ENCODE measurements around the gene TMED9. TPM values are rescaled to one million over a fixed set of nuclear protein-coding genes. Genes with fewer than 3 reads are reported as not detected.

The TMED9 gene
- total RNA-seq, 4 donors from 2014 or later, result 12.8 to 106 (median 73.4) TPM

DNA sequence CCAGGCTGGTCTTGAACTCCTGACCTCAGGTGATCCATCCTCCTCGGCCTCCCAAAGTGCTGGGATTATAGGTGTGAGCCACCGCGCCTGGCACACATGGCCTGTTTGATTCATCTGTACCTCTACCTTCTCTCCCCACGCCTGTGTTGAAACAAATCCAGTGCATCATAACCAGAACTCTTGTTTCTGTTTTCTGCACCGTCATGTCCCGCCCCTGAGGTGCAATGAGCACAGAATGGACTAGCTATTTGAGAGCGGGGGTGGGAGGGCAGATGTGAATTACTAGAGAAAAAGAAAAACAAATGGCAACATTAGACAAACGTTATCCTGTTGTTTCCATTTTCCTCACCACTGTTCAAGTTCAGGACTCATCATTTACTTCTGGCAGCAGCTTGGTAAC, 27.0 kb upstream of the TMED9 start:
- no peak for TF ChIP-seq POLR2A (IDR thresholded peaks at IDR 0.05)
- TF ChIP-seq, protein P1, sequence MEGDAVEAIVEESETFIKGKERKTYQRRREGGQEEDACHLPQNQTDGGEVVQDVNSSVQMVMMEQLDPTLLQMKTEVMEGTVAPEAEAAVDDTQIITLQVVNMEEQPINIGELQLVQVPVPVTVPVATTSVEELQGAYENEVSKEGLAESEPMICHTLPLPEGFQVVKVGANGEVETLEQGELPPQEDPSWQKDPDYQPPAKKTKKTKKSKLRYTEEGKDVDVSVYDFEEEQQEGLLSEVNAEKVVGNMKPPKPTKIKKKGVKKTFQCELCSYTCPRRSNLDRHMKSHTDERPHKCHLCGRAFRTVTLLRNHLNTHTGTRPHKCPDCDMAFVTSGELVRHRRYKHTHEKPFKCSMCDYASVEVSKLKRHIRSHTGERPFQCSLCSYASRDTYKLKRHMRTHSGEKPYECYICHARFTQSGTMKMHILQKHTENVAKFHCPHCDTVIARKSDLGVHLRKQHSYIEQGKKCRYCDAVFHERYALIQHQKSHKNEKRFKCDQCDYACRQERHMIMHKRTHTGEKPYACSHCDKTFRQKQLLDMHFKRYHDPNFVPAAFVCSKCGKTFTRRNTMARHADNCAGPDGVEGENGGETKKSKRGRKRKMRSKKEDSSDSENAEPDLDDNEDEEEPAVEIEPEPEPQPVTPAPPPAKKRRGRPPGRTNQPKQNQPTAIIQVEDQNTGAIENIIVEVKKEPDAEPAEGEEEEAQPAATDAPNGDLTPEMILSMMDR (IDR thresholded peaks at IDR 0.05), result no peak
- Histone ChIP-seq H3K36me3 (no peaks in the 10 kb centered on the region), H3K27me3 (no peaks in the 10 kb centered on the region), H3K9me3 (no peaks in the 10 kb centered on the region), H3K4me3 (no peak overlapping the region), H3K4me1 (no peaks in the 10 kb centered on the region), H3K27ac (no peak overlapping the region)
- DNase-seq, result no peak
- intact Hi-C loops (cut with DNase I; ENCODE audit: low total_unique reads), result no loop called here

DNA sequence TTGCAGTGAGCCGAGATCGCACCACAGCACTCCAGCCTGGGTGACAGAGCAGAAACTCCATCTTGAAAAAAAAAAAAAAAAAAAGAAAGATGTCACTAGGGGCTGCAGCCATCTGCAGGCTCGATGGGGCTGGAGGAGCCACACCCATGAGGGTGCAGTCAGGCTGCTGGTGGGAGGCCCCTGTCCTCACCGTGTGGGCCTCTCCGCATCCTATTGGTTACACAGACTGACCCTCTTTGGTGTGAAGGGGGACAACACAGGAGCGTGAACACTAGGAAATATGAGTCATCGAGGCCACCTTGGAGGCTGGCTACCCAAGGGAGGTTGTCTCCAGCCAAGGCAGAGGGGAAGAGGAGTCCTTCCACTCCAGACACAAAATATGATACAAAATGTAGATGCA, 23.7 kb upstream of the TMED9 start:
- H3K9me3 ChIP-seq, result no peaks in the 10 kb centered on the region
- no peak overlapping the region for H3K27ac ChIP-seq

DNA sequence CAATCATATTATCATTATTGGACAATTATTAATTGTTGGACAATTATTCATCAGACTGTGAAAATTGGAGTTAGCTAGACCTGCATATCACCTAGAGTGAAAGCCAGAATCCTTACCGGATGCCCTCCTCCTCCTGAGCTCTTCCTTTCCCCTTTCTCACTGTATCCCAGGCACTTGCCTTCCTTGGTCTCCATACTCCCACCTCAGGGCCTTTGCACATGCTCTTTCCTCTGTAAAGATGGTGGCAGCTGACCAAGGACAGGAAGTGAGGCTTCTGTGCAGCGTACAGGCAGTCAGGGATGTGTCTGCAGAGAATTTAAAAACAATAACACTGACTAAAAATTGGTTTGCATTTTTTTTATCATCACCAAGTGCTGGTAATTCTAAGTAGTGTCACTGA, 22.1 kb upstream of the TMED9 start:
- no peak for TF ChIP-seq POLR2A (IDR thresholded peaks at IDR 0.05)
- TF ChIP-seq, protein P1 (IDR thresholded peaks at IDR 0.05), result no peak
- intact Hi-C loops (cut with DNase I; ENCODE audit: low total_unique reads), result no loop called here
- Histone ChIP-seq H3K4me3 (no peak overlapping the region), H3K27ac (no peak overlapping the region), H3K36me3 (no peaks in the 10 kb centered on the region), H3K27me3 (no peaks in the 10 kb centered on the region), H3K4me1 (no peaks in the 10 kb centered on the region), H3K9me3 (no peaks in the 10 kb centered on the region)
- DNase-seq, result no peak

More for the DNA sequence above, 23.7 kb upstream of the TMED9 start:
- no peaks in the 10 kb centered on the region for H3K36me3 ChIP-seq
- DNase-seq, result no peak
- intact Hi-C loops (cut with DNase I; ENCODE audit: low total_unique reads), result no loop called here
- H3K27me3 ChIP-seq, result no peaks in the 10 kb centered on the region
- H3K4me1 ChIP-seq, result no peaks in the 10 kb centered on the region
- TF ChIP-seq POLR2A (IDR thresholded peaks at IDR 0.05), result no peak
- TF ChIP-seq, protein P1 (IDR thresholded peaks at IDR 0.05), result no peak
- H3K4me3 ChIP-seq, result no peak overlapping the region

DNA sequence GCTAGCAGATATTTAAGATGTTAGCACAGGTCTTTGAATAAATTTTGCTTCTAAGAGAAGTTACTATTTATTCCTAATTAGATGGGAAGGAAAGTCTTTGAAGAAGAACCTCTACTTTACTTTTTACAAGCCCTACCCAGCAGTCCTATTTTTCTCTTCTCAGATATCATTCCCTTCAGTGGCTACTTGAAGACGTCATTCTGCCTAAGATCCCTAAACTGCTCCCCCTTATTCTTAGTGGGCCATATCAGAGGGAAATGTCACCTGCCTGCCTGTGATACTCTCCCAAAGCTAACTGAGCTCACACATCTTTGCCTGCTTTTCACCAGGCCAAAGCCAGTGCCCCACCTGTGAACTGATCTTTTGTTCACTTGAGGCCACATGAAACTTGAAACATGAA, 16.5 kb upstream of the TMED9 start:
- Histone ChIP-seq H3K36me3 (no peaks in the 10 kb centered on the region), H3K27me3 (no peaks in the 10 kb centered on the region), H3K27ac (no peak overlapping the region), H3K4me3 (no peak overlapping the region), H3K4me1 (no peaks in the 10 kb centered on the region), H3K9me3 (no peaks in the 10 kb centered on the region)
- intact Hi-C loops (cut with DNase I; ENCODE audit: low total_unique reads), result no loop called here
- DNase-seq, result no peak
- TF ChIP-seq, protein P1 (IDR thresholded peaks at IDR 0.05), result no peak
- TF ChIP-seq POLR2A (IDR thresholded peaks at IDR 0.05), result no peak

DNA sequence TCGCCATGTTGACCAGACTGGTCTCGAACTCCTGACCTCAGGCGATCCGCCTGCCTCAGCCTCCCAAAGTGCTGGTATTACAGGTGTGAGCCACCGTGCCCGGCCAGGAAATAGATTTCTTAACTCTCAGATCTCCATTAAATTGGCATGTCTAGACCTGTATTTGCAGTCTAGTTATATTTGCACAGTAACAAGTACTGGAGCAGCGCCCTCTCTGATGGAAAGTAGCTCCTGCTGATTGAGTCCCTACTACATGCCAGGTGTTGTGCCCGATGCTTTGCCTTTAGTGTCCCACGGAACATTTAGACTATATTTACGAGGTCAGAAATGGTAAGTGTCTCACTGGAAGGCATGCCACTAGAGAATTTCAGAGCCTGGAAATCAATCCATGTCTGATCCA, 15.8 kb upstream of the TMED9 start:
- H3K27ac ChIP-seq, result no peak overlapping the region
- H3K9me3 ChIP-seq, result no peaks in the 10 kb centered on the region
- no peaks in the 10 kb centered on the region for H3K27me3 ChIP-seq
- H3K4me3 ChIP-seq, result no peak overlapping the region
- TF ChIP-seq, protein P1 (IDR thresholded peaks at IDR 0.05), result no peak
- no peak for TF ChIP-seq POLR2A (IDR thresholded peaks at IDR 0.05)
- DNase-seq, result no peak
- no peaks in the 10 kb centered on the region for H3K4me1 ChIP-seq
- intact Hi-C loops (cut with DNase I; ENCODE audit: low total_unique reads), result no loop called here
- no peaks in the 10 kb centered on the region for H3K36me3 ChIP-seq
